ENCODE results near the gene GPX7. TPM values are rescaled to one million over a fixed set of nuclear protein-coding genes. Genes with fewer than 3 reads are reported as not detected.

GPX7 gene
- total RNA-seq, 1 donor from 2014 or later, result 1.1 TPM

GRCh38 chr1:52654063-52654462 lies 51.9 kb downstream of the GPX7 start:
- Histone ChIP-seq H3K4me3 (ENCODE audit: low read depth, low read length) (no peak overlapping the region), H3K27me3 (ENCODE audit: control insufficient read depth, insufficient read depth, low read length) (no peaks in the 10 kb centered on the region), H3K36me3 (ENCODE audit: control insufficient read depth, insufficient read depth, low read length) (no peaks in the 10 kb centered on the region)
- no peak for TF ChIP-seq CTCF (IDR thresholded peaks at IDR 0.05; ENCODE audit: insufficient read depth, low read length, severe bottlenecking)
- FAIRE-seq (no peak), DNase-seq (ENCODE audit: low read depth) (no peak)

- no peak for FAIRE-seq
- TF ChIP-seq CTCF (IDR thresholded peaks at IDR 0.05; ENCODE audit: insufficient read depth, low read length, severe bottlenecking), result no peak
- Histone ChIP-seq H3K27me3 (ENCODE audit: control insufficient read depth, insufficient read depth, low read length) (no peaks in the 10 kb centered on the region), H3K36me3 (ENCODE audit: control insufficient read depth, insufficient read depth, low read length) (no peaks in the 10 kb centered on the region), H3K4me3 (ENCODE audit: low read depth, low read length) (no peak overlapping the region)
- DNase-seq (ENCODE audit: low read depth), result no peak
Measured at GRCh38 chr1:52657702-52658101, 55.5 kb downstream of the GPX7 start.

Other genes starting within 250 kb of the GPX7 start
- gene CC2D1B, start 236.2 kb upstream of the GPX7 start, total RNA-seq, result 26.0 and 32.4 TPM in 2 replicates
- 0.26 TPM in 2 replicates for gene ORC1, start 197.9 kb upstream of the GPX7 start, total RNA-seq
- 6.6 and 8.7 TPM in 2 replicates for gene PRPF38A, start 197.8 kb upstream of the GPX7 start, total RNA-seq
- gene TUT4, start 49.3 kb upstream of the GPX7 start, total RNA-seq, result 17.6 and 18.6 TPM in 2 replicates
- gene SHISAL2A, start 30.8 kb downstream of the GPX7 start, total RNA-seq, result not detected in 2 replicates
- gene COA7, start 96.0 kb downstream of the GPX7 start, total RNA-seq, result 8.4 and 15.5 TPM in 2 replicates
- gene ZYG11B, start 124.1 kb downstream of the GPX7 start, total RNA-seq, result 18.2 and 19.5 TPM in 2 replicates
- under 0.01 and 0.13 TPM in 2 replicates for gene ZYG11A, start 240.4 kb downstream of the GPX7 start, total RNA-seq